ENCODE measurements around the gene SLC35F4. TPM values are rescaled to one million over a fixed set of nuclear protein-coding genes. Genes with fewer than 3 reads are reported as not detected.

SLC35F4 gene
- total and polyA plus RNA-seq, 2 donors (not counting 3 experiments of a cell fraction or from before 2014, with no cell fraction given) = not detected

DNA sequence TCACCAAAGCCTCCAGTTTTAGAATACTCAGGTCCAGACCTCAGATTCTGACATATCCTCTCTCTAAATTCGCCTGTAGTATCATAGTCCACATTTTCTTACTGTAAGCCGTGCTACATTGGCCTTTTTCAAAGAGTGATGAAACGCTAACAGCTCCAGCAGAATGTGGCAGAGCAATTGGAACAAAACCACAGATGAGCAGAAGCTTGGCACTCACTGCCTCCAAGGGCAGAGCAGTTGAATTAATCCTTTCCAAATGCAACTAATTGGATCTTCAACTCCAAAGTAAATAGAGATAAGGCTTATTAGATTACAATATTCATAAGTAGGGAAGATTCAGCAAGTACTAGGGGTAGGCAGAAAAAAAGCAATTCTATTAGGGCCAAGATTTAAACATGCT, 128.3 kb downstream of the SLC35F4 start:
- POLR2A ChIA-PET = no interaction called here
- TF ChIP-seq POLR2AphosphoS5 (IDR thresholded peaks at IDR 0.05; ENCODE audit: insufficient read depth, low read depth, low read length) = no peak
- FAIRE-seq = no peak

GRCh38 chr14:57736391-57736790, 129.5 kb downstream of the SLC35F4 start:
- intact Hi-C loops (cut with micrococcal nuclease) = no loop called here
- DNase-seq (ENCODE audit: low read depth, low spot score) (no peak), FAIRE-seq (no peak)
- POLR2A ChIA-PET = no interaction called here
- BruUV-seq (replicated peaks) = no TSS peak
- H3K79me2 ChIP-seq (ENCODE audit: control insufficient read depth, insufficient read depth, low read length) = no peaks in the 10 kb centered on the region
- dilution Hi-C loops (cut with MboI; ENCODE audit: extremely low pct_ligation_motif_present, low sequenced_read_pairs) = no loop called here
- no peak overlapping the region for H3K4me2 ChIP-seq (ENCODE audit: insufficient read depth, low read length)
- no peaks in the 10 kb centered on the region for H3K36me3 ChIP-seq (ENCODE audit: control insufficient read depth in 2 of 2, extremely low read depth in 1 of 2, insufficient read depth in 2 of 2, low read length in 2 of 2)
- H4K20me1 ChIP-seq (replicated peaks; ENCODE audit: control insufficient read depth, extremely low read depth, insufficient read depth, low read length) = no peaks in the 10 kb centered on the region
- no peak overlapping the region for H3K27ac ChIP-seq (ENCODE audit: insufficient read depth, low read depth, low read length)
- TF ChIP-seq POLR2A (IDR thresholded peaks at IDR 0.05; ENCODE audit: low read depth, low read length) = no peak
- TF ChIP-seq EZH2 (IDR thresholded peaks at IDR 0.05; ENCODE audit: borderline replicate concordance, low read depth, low read length, severe bottlenecking) = no peak
- TF ChIP-seq POLR2AphosphoS5 (IDR thresholded peaks at IDR 0.05; ENCODE audit: insufficient read depth, low read depth, low read length) = no peak
- TF ChIP-seq MYC (IDR thresholded peaks at IDR 0.05; ENCODE audit: low read depth, low read length) = no peak
- no peak for TF ChIP-seq GATA2 (IDR thresholded peaks at IDR 0.05; ENCODE audit: insufficient read depth, insufficient read length, low read depth, low read length)
- no peak for TF ChIP-seq MAX (IDR thresholded peaks at IDR 0.05; ENCODE audit: insufficient read depth, insufficient read length)
- TF ChIP-seq JUN (IDR thresholded peaks at IDR 0.05; ENCODE audit: borderline replicate concordance, insufficient read depth, insufficient read length, low read depth) = no peak
- TF ChIP-seq FOS (IDR thresholded peaks at IDR 0.05; ENCODE audit: borderline replicate concordance, insufficient read depth, low read length) = no peak
- TF ChIP-seq CTCF (IDR thresholded peaks at IDR 0.05; ENCODE audit: extremely low read depth in 1 of 2, insufficient read depth in 1 of 2, low read depth in 1 of 2, low read length in 2 of 2) = no peak
- peaks cover 19% of the 10 kb centered on the region for H3K4me1 ChIP-seq (ENCODE audit: control insufficient read depth, extremely low read depth, insufficient read depth, low read length)
- CTCF ChIA-PET = no interaction called here
- H3K9me3 ChIP-seq (replicated peaks; ENCODE audit: control insufficient read depth, insufficient read depth, low read length) = no peaks in the 10 kb centered on the region
- no peak overlapping the region for H3K9ac ChIP-seq (replicated peaks; ENCODE audit: extremely low read depth, insufficient read depth, low read length)
- H3K4me3 ChIP-seq (replicated peaks in 1 of 3; ENCODE audit: insufficient read depth in 1 of 3, low read depth in 1 of 3, low read length in 3 of 3) = no peak overlapping the region
- no peaks in the 10 kb centered on the region for H3K27me3 ChIP-seq (ENCODE audit: control insufficient read depth in 2 of 2, insufficient read depth in 2 of 2, low read length in 2 of 2)
- H2AFZ ChIP-seq (ENCODE audit: low read depth, low read length) = no peak overlapping the region
- H3K9me1 ChIP-seq (replicated peaks; ENCODE audit: control insufficient read depth, extremely low read depth, insufficient read depth, low read length) = no peaks in the 10 kb centered on the region

More for the DNA sequence above, 128.3 kb downstream of the SLC35F4 start:
- Histone ChIP-seq H3K9me3 (replicated peaks; ENCODE audit: control insufficient read depth, insufficient read depth, low read length) (no peaks in the 10 kb centered on the region), H3K79me2 (ENCODE audit: control insufficient read depth, insufficient read depth, low read length) (no peaks in the 10 kb centered on the region), H3K4me2 (ENCODE audit: insufficient read depth, low read length) (no peak overlapping the region), H4K20me1 (replicated peaks; ENCODE audit: control insufficient read depth, extremely low read depth, insufficient read depth, low read length) (no peaks in the 10 kb centered on the region), H2AFZ (ENCODE audit: low read depth, low read length) (no peak overlapping the region), H3K4me3 (replicated peaks in 1 of 3; ENCODE audit: insufficient read depth in 1 of 3, low read depth in 1 of 3, low read length in 3 of 3) (no peak overlapping the region), H3K27me3 (ENCODE audit: control insufficient read depth in 2 of 2, insufficient read depth in 2 of 2, low read length in 2 of 2) (no peaks in the 10 kb centered on the region), H3K27ac (ENCODE audit: insufficient read depth, low read depth, low read length) (no peak overlapping the region), H3K36me3 (ENCODE audit: control insufficient read depth in 2 of 2, extremely low read depth in 1 of 2, insufficient read depth in 2 of 2, low read length in 2 of 2) (no peaks in the 10 kb centered on the region), H3K9me1 (replicated peaks; ENCODE audit: control insufficient read depth, extremely low read depth, insufficient read depth, low read length) (no peaks in the 10 kb centered on the region), H3K9ac (replicated peaks; ENCODE audit: extremely low read depth, insufficient read depth, low read length) (no peak overlapping the region), H3K4me1 (ENCODE audit: control insufficient read depth, extremely low read depth, insufficient read depth, low read length) (peaks cover 9% of the 10 kb centered on the region)
- DNase-seq (ENCODE audit: low read depth, low spot score) = no peak
- dilution Hi-C loops (cut with MboI; ENCODE audit: extremely low pct_ligation_motif_present, low sequenced_read_pairs) = no loop called here
- BruUV-seq (replicated peaks) = no TSS peak
- CTCF ChIA-PET = no interaction called here
- intact Hi-C loops (cut with micrococcal nuclease) = no loop called here

All from endothelial cell of umbilical vein (primary cell).